ENCODE data around the gene EZR.
"Not testable (repeated sequence)": the region's sequence is repeated elsewhere in the genome, so short reads cannot be mapped to it uniquely, and the experiment has no call there.

Gene EZR

GRCh38 chr6:158832026-158832425, 12.9 kb upstream of the EZR start:
- no peaks in the 10 kb centered on the region for H3K36me3 ChIP-seq (ENCODE audit: control insufficient read depth in 5 of 5, insufficient read depth in 5 of 5, low read length in 5 of 5)
- H3K27me3 ChIP-seq (ENCODE audit: control insufficient read depth in 5 of 5, insufficient read depth in 4 of 5, low read length in 5 of 5) = no peaks in the 10 kb centered on the region
- no peaks in the 10 kb centered on the region for H3K9me3 ChIP-seq (ENCODE audit: control insufficient read depth in 5 of 5, low read length in 5 of 5)
- no peak overlapping the region for H3K4me3 ChIP-seq (ENCODE audit: low read depth in 1 of 5, low read length in 5 of 5)
- H3K4me1 ChIP-seq (ENCODE audit: control insufficient read depth in 5 of 5, insufficient read depth in 5 of 5, low read length in 5 of 5) = peaks cover 3 to 10% (median 6%) of the 10 kb centered on the region in 5 donors
- H3K27ac ChIP-seq (ENCODE audit: low read depth, low read length) = no peak overlapping the region
- H3K9ac ChIP-seq (ENCODE audit: low read length in 5 of 5) = no peak overlapping the region

- Histone ChIP-seq H3K4me1 (ENCODE audit: control insufficient read depth in 5 of 5, insufficient read depth in 5 of 5, low read length in 5 of 5) (peaks cover 3 to 10% (median 6%) of the 10 kb centered on the region in 5 donors), H3K27me3 (ENCODE audit: control insufficient read depth in 5 of 5, insufficient read depth in 4 of 5, low read length in 5 of 5) (no peaks in the 10 kb centered on the region), H3K9me3 (ENCODE audit: control insufficient read depth in 5 of 5, low read length in 5 of 5) (no peaks in the 10 kb centered on the region), H3K9ac (ENCODE audit: low read length in 5 of 5) (no peak overlapping the region), H3K4me3 (ENCODE audit: low read depth in 1 of 5, low read length in 5 of 5) (no peak overlapping the region), H3K36me3 (ENCODE audit: control insufficient read depth in 5 of 5, insufficient read depth in 5 of 5, low read length in 5 of 5) (no peaks in the 10 kb centered on the region), H3K27ac (ENCODE audit: low read depth, low read length) (no peak overlapping the region)
These were observed 12.4 kb upstream of the EZR start for GRCh38 chr6:158831571-158831970.

GRCh38 chr6:158830736-158831135, 11.6 kb upstream of the EZR start:
- Histone ChIP-seq H3K9me3 (ENCODE audit: control insufficient read depth in 5 of 5, low read length in 5 of 5) (no peaks in the 10 kb centered on the region), H3K9ac (ENCODE audit: low read length in 5 of 5) (no peak overlapping the region), H3K27ac (ENCODE audit: low read depth, low read length) (no peak overlapping the region), H3K4me3 (ENCODE audit: low read depth in 1 of 5, low read length in 5 of 5) (no peak overlapping the region), H3K4me1 (ENCODE audit: control insufficient read depth in 5 of 5, insufficient read depth in 5 of 5, low read length in 5 of 5) (peaks cover 2 to 6% (median 5%) of the 10 kb centered on the region in 5 donors), H3K27me3 (ENCODE audit: control insufficient read depth in 5 of 5, insufficient read depth in 4 of 5, low read length in 5 of 5) (no peaks in the 10 kb centered on the region), H3K36me3 (ENCODE audit: control insufficient read depth in 5 of 5, insufficient read depth in 5 of 5, low read length in 5 of 5) (no peaks in the 10 kb centered on the region)

- Histone ChIP-seq H3K4me3 (ENCODE audit: low read depth in 1 of 5, low read length in 5 of 5) (no peak overlapping the region), H3K4me1 (ENCODE audit: control insufficient read depth in 5 of 5, insufficient read depth in 5 of 5, low read length in 5 of 5) (no peaks in the 10 kb centered on the region), H3K9me3 (ENCODE audit: control insufficient read depth in 5 of 5, low read length in 5 of 5) (no peaks in the 10 kb centered on the region), H3K27ac (ENCODE audit: low read depth, low read length) (no peak overlapping the region), H3K27me3 (ENCODE audit: control insufficient read depth in 5 of 5, insufficient read depth in 4 of 5, low read length in 5 of 5) (no peaks in the 10 kb centered on the region), H3K9ac (ENCODE audit: low read length in 5 of 5) (no peak overlapping the region), H3K36me3 (ENCODE audit: control insufficient read depth in 5 of 5, insufficient read depth in 5 of 5, low read length in 5 of 5) (no peaks in the 10 kb centered on the region)
These were observed 9.6 kb upstream of the EZR start for GRCh38 chr6:158828807-158829206.

GRCh38 chr6:158826819-158827501, 7.8 kb upstream of the EZR start:
- H3K27ac ChIP-seq (ENCODE audit: low read depth, low read length) = no peak overlapping the region
- no peaks in the 10 kb centered on the region for H3K9me3 ChIP-seq (ENCODE audit: control insufficient read depth in 5 of 5, low read length in 5 of 5)
- H3K4me1 ChIP-seq (ENCODE audit: control insufficient read depth in 5 of 5, insufficient read depth in 5 of 5, low read length in 5 of 5) = no peaks in the 10 kb centered on the region
- no peak overlapping the region for H3K9ac ChIP-seq (ENCODE audit: low read length in 5 of 5)
- H3K4me3 ChIP-seq (ENCODE audit: low read depth in 1 of 5, low read length in 5 of 5) = no peak overlapping the region
- H3K36me3 ChIP-seq (ENCODE audit: control insufficient read depth in 5 of 5, insufficient read depth in 5 of 5, low read length in 5 of 5) = no peaks in the 10 kb centered on the region
- no peaks in the 10 kb centered on the region for H3K27me3 ChIP-seq (ENCODE audit: control insufficient read depth in 5 of 5, insufficient read depth in 4 of 5, low read length in 5 of 5)

GRCh38 chr6:158825951-158826306, 6.8 kb upstream of the EZR start:
- H3K27me3 ChIP-seq (ENCODE audit: control insufficient read depth in 5 of 5, insufficient read depth in 4 of 5, low read length in 5 of 5) = no peaks in the 10 kb centered on the region
- no peaks in the 10 kb centered on the region for H3K36me3 ChIP-seq (ENCODE audit: control insufficient read depth in 5 of 5, insufficient read depth in 5 of 5, low read length in 5 of 5)
- no peak overlapping the region for H3K4me3 ChIP-seq (ENCODE audit: low read depth in 1 of 5, low read length in 5 of 5)
- H3K9ac ChIP-seq (ENCODE audit: low read length in 5 of 5) = no peak overlapping the region
- H3K4me1 ChIP-seq (ENCODE audit: control insufficient read depth in 5 of 5, insufficient read depth in 5 of 5, low read length in 5 of 5) = no peaks in the 10 kb centered on the region
- no peak overlapping the region for H3K27ac ChIP-seq (ENCODE audit: low read depth, low read length)
- H3K9me3 ChIP-seq (ENCODE audit: control insufficient read depth in 5 of 5, low read length in 5 of 5) = no peaks in the 10 kb centered on the region

GRCh38 chr6:158825038-158825950, 6.1 kb upstream of the EZR start:
- no peak overlapping the region for H3K9ac ChIP-seq (ENCODE audit: low read length in 5 of 5)
- no peaks in the 10 kb centered on the region for H3K36me3 ChIP-seq (ENCODE audit: control insufficient read depth in 5 of 5, insufficient read depth in 5 of 5, low read length in 5 of 5)
- no peak overlapping the region for H3K4me3 ChIP-seq (ENCODE audit: low read depth in 1 of 5, low read length in 5 of 5)
- no peaks in the 10 kb centered on the region for H3K4me1 ChIP-seq (ENCODE audit: control insufficient read depth in 5 of 5, insufficient read depth in 5 of 5, low read length in 5 of 5)
- no peak overlapping the region for H3K27ac ChIP-seq (ENCODE audit: low read depth, low read length)
- no peaks in the 10 kb centered on the region for H3K9me3 ChIP-seq (ENCODE audit: control insufficient read depth in 5 of 5, low read length in 5 of 5)
- H3K27me3 ChIP-seq (ENCODE audit: control insufficient read depth in 5 of 5, insufficient read depth in 4 of 5, low read length in 5 of 5) = no peaks in the 10 kb centered on the region

- not testable (repeated sequence) for H3K4me1 ChIP-seq (ENCODE audit: control insufficient read depth in 5 of 5, insufficient read depth in 5 of 5, low read length in 5 of 5); H3K9ac ChIP-seq (ENCODE audit: low read length in 5 of 5); H3K27me3 ChIP-seq (ENCODE audit: control insufficient read depth in 5 of 5, insufficient read depth in 4 of 5, low read length in 5 of 5); H3K4me3 ChIP-seq (ENCODE audit: low read depth in 1 of 5, low read length in 5 of 5); H3K9me3 ChIP-seq (ENCODE audit: control insufficient read depth in 5 of 5, low read length in 5 of 5); H3K36me3 ChIP-seq (ENCODE audit: control insufficient read depth in 5 of 5, insufficient read depth in 5 of 5, low read length in 5 of 5); H3K27ac ChIP-seq (ENCODE audit: low read depth, low read length)
These were observed 4.4 kb upstream of the EZR start for GRCh38 chr6:158823616-158824015.

- no peak overlapping the region for H3K9ac ChIP-seq (ENCODE audit: low read length in 5 of 5)
- H3K27ac ChIP-seq (ENCODE audit: low read depth, low read length) = no peak overlapping the region
- H3K9me3 ChIP-seq (ENCODE audit: control insufficient read depth in 5 of 5, low read length in 5 of 5) = no peaks in the 10 kb centered on the region
- H3K36me3 ChIP-seq (ENCODE audit: control insufficient read depth in 5 of 5, insufficient read depth in 5 of 5, low read length in 5 of 5) = no peaks in the 10 kb centered on the region
- no peaks in the 10 kb centered on the region for H3K27me3 ChIP-seq (ENCODE audit: control insufficient read depth in 5 of 5, insufficient read depth in 4 of 5, low read length in 5 of 5)
- peak overlapping the region in 1 of 5 donors; percentile 71 for H3K4me3 ChIP-seq (ENCODE audit: low read depth in 1 of 5, low read length in 5 of 5)
- peaks cover 0 to 25% (median 17%) of the 10 kb centered on the region in 5 donors for H3K4me1 ChIP-seq (ENCODE audit: control insufficient read depth in 5 of 5, insufficient read depth in 5 of 5, low read length in 5 of 5)
These were observed 932 bp upstream of the EZR start for GRCh38 chr6:158819977-158820622.

All from subcutaneous abdominal adipose tissue (tissue), 5 donors.